Stomach (tissue), 4 donors: ENCODE measurements around the gene SH3RF3.

Experiments
- CTCF ChIP-seq, 7 experiments: fragments of 450-650 bp in 4 of 7; fragments of 200-600 bp in 3 of 7; sonication (generic) in 3 of 7; IDR thresholded peaks; one replicate each; pipeline ENCODE4 v1.5.1; 2016 to 2019; ENCODE audit warnings: antibody characterized with exemption in 7 of 7, control low read depth in 2 of 7, mild to moderate bottlenecking in 1 of 7
- EP300 ChIP-seq: sonication (generic); formaldehyde crosslinking; IDR thresholded peaks from one replicate; pipeline ENCODE4 v1.6.1; 2017; ENCODE audit warnings: antibody characterized with exemption

DNA sequence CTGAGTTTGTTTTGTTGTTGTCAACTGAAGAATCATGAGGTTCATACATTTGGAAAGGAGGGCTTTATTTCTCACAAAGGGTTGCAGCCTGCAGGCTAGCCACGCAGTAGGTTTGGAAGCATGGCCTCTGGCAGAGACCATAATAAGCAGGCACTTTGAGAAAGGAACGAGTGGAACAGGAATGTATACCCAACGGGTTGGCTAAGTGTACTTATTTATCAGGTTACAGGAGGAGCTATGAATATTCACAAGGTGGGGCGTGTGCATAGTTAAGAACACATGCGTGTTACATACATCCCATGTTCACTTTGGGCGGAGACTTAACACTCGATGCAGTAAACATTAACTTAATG is 30.1 kb upstream of the SH3RF3 start:
- TF ChIP-seq EP300 (no peak), CTCF (IDR thresholded peaks at IDR 0.05) (no peak)
